ENCODE results near the gene MPHOSPH10. TPM values are rescaled to one million over a fixed set of nuclear protein-coding genes. Genes with fewer than 3 reads are reported as not detected.
"Not testable (repeated sequence)": the region's sequence is repeated elsewhere in the genome, so short reads cannot be mapped to it uniquely, and the experiment has no call there.

Gene MPHOSPH10
- total RNA-seq (2014; rRNA removed; shearing (Covaris generic)) = 46.4 and 64.3 TPM in 2 replicates

- DNase-seq (ENCODE audit: low spot score) = peak; percentile 83
Measured at GRCh38 chr2:71130152-71130904, at the start of gene MPHOSPH10, which contains the start of gene MCEE. Gene MPHOSPH10, plus strand, starts transcription at chr2:71130634. Its CDS starts 32 bp downstream, at chr2:71130666. Gene MCEE, minus strand, starts transcription at chr2:71130229. Its CDS starts 10 bp downstream, at chr2:71130219.

GRCh38 chr2:71082402-71083252, 47.8 kb upstream of the MPHOSPH10 start:
- DNase-seq (ENCODE audit: low spot score) = no peak

GRCh38 chr2:71083297-71083696, 47.1 kb upstream of the MPHOSPH10 start:
- DNase-seq (ENCODE audit: low spot score) = not testable (repeated sequence)

GRCh38 chr2:71083752-71084312, 46.6 kb upstream of the MPHOSPH10 start:
- DNase-seq (ENCODE audit: low spot score) = not testable (repeated sequence)

GRCh38 chr2:71085325-71086003, 45.0 kb upstream of the MPHOSPH10 start:
- not testable (repeated sequence) for DNase-seq (ENCODE audit: low spot score)

GRCh38 chr2:71089475-71089874, 41.0 kb upstream of the MPHOSPH10 start:
- DNase-seq (ENCODE audit: low spot score) = not testable (repeated sequence)

GRCh38 chr2:71091808-71092207, 38.6 kb upstream of the MPHOSPH10 start:
- not testable (repeated sequence) for DNase-seq (ENCODE audit: low spot score)

GRCh38 chr2:71092491-71093260, 37.8 kb upstream of the MPHOSPH10 start:
- DNase-seq (ENCODE audit: low spot score) = not testable (repeated sequence)

GRCh38 chr2:71100195-71100964, 30.1 kb upstream of the MPHOSPH10 start:
- DNase-seq (ENCODE audit: low spot score) = peak; percentile 39

GRCh38 chr2:71101656-71102055, 28.8 kb upstream of the MPHOSPH10 start:
- peak; percentile 49 for DNase-seq (ENCODE audit: low spot score)

GRCh38 chr2:71102981-71103681, 27.3 kb upstream of the MPHOSPH10 start:
- DNase-seq (ENCODE audit: low spot score) = no peak

- no peak for DNase-seq (ENCODE audit: low spot score)
Measured at GRCh38 chr2:71103809-71104208, 26.6 kb upstream of the MPHOSPH10 start.

- DNase-seq (ENCODE audit: low spot score) = not testable (repeated sequence)
Measured at GRCh38 chr2:71106463-71106862, 24.0 kb upstream of the MPHOSPH10 start.

GRCh38 chr2:71108091-71108490, 22.3 kb upstream of the MPHOSPH10 start:
- no peak for DNase-seq (ENCODE audit: low spot score)

GRCh38 chr2:71113843-71114242, 16.6 kb upstream of the MPHOSPH10 start:
- DNase-seq (ENCODE audit: low spot score) = no peak

GRCh38 chr2:71117063-71117462, 13.4 kb upstream of the MPHOSPH10 start:
- no peak for DNase-seq (ENCODE audit: low spot score)

GRCh38 chr2:71120195-71120594, 10.2 kb upstream of the MPHOSPH10 start:
- DNase-seq (ENCODE audit: low spot score) = no peak

- no peak for DNase-seq (ENCODE audit: low spot score)
Measured at GRCh38 chr2:71121479-71121878, 9.0 kb upstream of the MPHOSPH10 start.

All from A172 (cell line).